HEK293 (cell line): ENCODE data around the gene R3HDM1.

Source experiments
- CTCF ChIA-PET: fragments of 350-600 bp; formaldehyde crosslinking; extraction: SDS; loops from one replicate; lab custom pipeline; 2021; ENCODE audit warnings: antibody characterized with exemption; lab: Yijun Ruan, JAX
- POLR2A ChIA-PET: fragments of 300-600 bp; formaldehyde crosslinking; extraction: SDS; loops from one replicate; lab custom pipeline; 2020; ENCODE audit warnings: antibody characterized with exemption, inconsistent platforms; lab: Yijun Ruan, JAX
- H3K27ac ChIP-seq: fragments of 200-500 bp; sonication (Bioruptor generic); 2 replicates; pipeline ENCODE4 v1.5.1; 2014; ENCODE audit warnings: low read depth, low read length, control low read depth, inconsistent platforms; ENCODE audit errors: extremely low read depth
- H3K36me3 ChIP-seq, 2 experiments: fragments of 200-500 bp in 1 of 2; sonication (Bioruptor generic) in 1 of 2; 1 replicate in 1 of 2; 2 replicates in 1 of 2; pipeline ENCODE4 v1.5.1; 2014 to 2017; ENCODE audit warnings: inconsistent platforms in 2 of 2, low read length in 2 of 2; ENCODE audit not compliant: control insufficient read depth in 2 of 2, insufficient read depth in 1 of 2
- H3K4me1 ChIP-seq: fragments of 200-500 bp; sonication (Bioruptor generic); 2 replicates; pipeline ENCODE4 v1.5.1; 2014; ENCODE audit warnings: mild to moderate bottlenecking, low read length, inconsistent platforms; ENCODE audit not compliant: control insufficient read depth, insufficient read depth
- H3K4me3 ChIP-seq: 2 replicates; pipeline ENCODE4 v1.5.1; 2011; ENCODE audit warnings: low read depth, mild to moderate bottlenecking, control low read depth, low read length, moderate library complexity
- H3K9me3 ChIP-seq: fragments of 200-500 bp; sonication (Bioruptor generic); 2 replicates; pipeline ENCODE4 v1.5.1; 2014; ENCODE audit warnings: low read depth, low read length, inconsistent platforms; ENCODE audit not compliant: control insufficient read depth, insufficient read depth
- BCL11B ChIP-seq: fragments of 450-650 bp; formaldehyde crosslinking; IDR thresholded peaks from 2 replicates; pipeline ENCODE4 v1.5.1; 2016; ENCODE audit warnings: low read depth, missing biosample characterization, missing genetic modification characterization
- SP3 ChIP-seq: fragments of 450-650 bp; formaldehyde crosslinking; IDR thresholded peaks from 2 replicates; pipeline ENCODE4 v1.5.1; 2016; ENCODE audit warnings: missing biosample characterization, missing genetic modification characterization
- ZFP41 ChIP-seq: fragments of 450-650 bp; formaldehyde crosslinking; IDR thresholded peaks from 2 replicates; pipeline ENCODE4 v1.5.1; 2016; ENCODE audit warnings: missing biosample characterization, missing genetic modification characterization, borderline replicate concordance
- ZNF133 ChIP-seq: fragments of 450-650 bp; formaldehyde crosslinking; IDR thresholded peaks from 2 replicates; pipeline ENCODE4 v1.5.1; 2016; ENCODE audit warnings: missing biosample characterization, missing genetic modification characterization
- ZNF211 ChIP-seq: fragments of 450-650 bp; formaldehyde crosslinking; IDR thresholded peaks from 2 replicates; pipeline ENCODE4 v1.5.1; 2016; ENCODE audit warnings: low read depth, missing biosample characterization, missing genetic modification characterization
- ZNF302 ChIP-seq: fragments of 450-650 bp; formaldehyde crosslinking; IDR thresholded peaks from 2 replicates; pipeline ENCODE4 v1.5.1; 2016; ENCODE audit warnings: missing biosample characterization, missing genetic modification characterization, low read depth
- ZNF341 ChIP-seq: fragments of 450-650 bp; formaldehyde crosslinking; IDR thresholded peaks from 2 replicates; pipeline ENCODE4; 2016; ENCODE audit warnings: low read depth, missing biosample characterization, missing genetic modification characterization
- ZNF501 ChIP-seq: fragments of 450-650 bp; formaldehyde crosslinking; IDR thresholded peaks from 2 replicates; pipeline ENCODE4 v1.5.1; 2016; ENCODE audit warnings: missing biosample characterization, missing genetic modification characterization
- ZNF561 ChIP-seq: fragments of 450-650 bp; IDR thresholded peaks from 2 replicates; pipeline ENCODE4 v1.5.1; 2018; ENCODE audit warnings: missing biosample characterization, missing genetic modification characterization, borderline replicate concordance
- ZNF623 ChIP-seq: fragments of 450-650 bp; formaldehyde crosslinking; IDR thresholded peaks from 2 replicates; pipeline ENCODE4 v1.5.1; 2016; ENCODE audit warnings: missing biosample characterization, missing genetic modification characterization
- ZNF654 ChIP-seq: fragments of 450-650 bp; formaldehyde crosslinking; IDR thresholded peaks from 2 replicates; pipeline ENCODE4 v1.5.1; 2016; ENCODE audit warnings: low read depth, missing biosample characterization, missing genetic modification characterization
- ZNF660 ChIP-seq: fragments of 450-650 bp; IDR thresholded peaks from 2 replicates; pipeline ENCODE4 v1.5.1; 2018; ENCODE audit warnings: missing biosample characterization, mild to moderate bottlenecking, missing genetic modification characterization
- TF ChIP-seq, protein P1 (sequence below): fragments of 450-650 bp; formaldehyde crosslinking; IDR thresholded peaks from 2 replicates; pipeline ENCODE4 v1.5.1; 2017; ENCODE audit warnings: missing biosample characterization, missing genetic modification characterization
- TF ChIP-seq, protein P2 (sequence below): fragments of 450-650 bp; formaldehyde crosslinking; IDR thresholded peaks from 2 replicates; pipeline ENCODE4 v1.5.1; 2016; ENCODE audit warnings: missing biosample characterization, missing genetic modification characterization, low read depth
- TF ChIP-seq, protein P3 (sequence below): fragments of 450-650 bp; formaldehyde crosslinking; IDR thresholded peaks from 2 replicates; pipeline ENCODE4 v1.5.1; 2016; ENCODE audit warnings: missing biosample characterization, missing genetic modification characterization
- TF ChIP-seq, protein P4 (sequence below): fragments of 450-650 bp; formaldehyde crosslinking; IDR thresholded peaks from 2 replicates; pipeline ENCODE4 v1.5.1; 2016; ENCODE audit warnings: missing biosample characterization, missing genetic modification characterization
- TF ChIP-seq, protein P5 (sequence below): fragments of 450-650 bp; formaldehyde crosslinking; IDR thresholded peaks from 2 replicates; pipeline ENCODE4 v1.5.1; 2016; ENCODE audit warnings: missing biosample characterization, missing genetic modification characterization
- TF ChIP-seq, protein P6 (sequence below): fragments of 450-650 bp; formaldehyde crosslinking; IDR thresholded peaks from 2 replicates; pipeline ENCODE4 v1.5.1; 2016; ENCODE audit warnings: missing biosample characterization, missing genetic modification characterization

Gene R3HDM1

DNA sequence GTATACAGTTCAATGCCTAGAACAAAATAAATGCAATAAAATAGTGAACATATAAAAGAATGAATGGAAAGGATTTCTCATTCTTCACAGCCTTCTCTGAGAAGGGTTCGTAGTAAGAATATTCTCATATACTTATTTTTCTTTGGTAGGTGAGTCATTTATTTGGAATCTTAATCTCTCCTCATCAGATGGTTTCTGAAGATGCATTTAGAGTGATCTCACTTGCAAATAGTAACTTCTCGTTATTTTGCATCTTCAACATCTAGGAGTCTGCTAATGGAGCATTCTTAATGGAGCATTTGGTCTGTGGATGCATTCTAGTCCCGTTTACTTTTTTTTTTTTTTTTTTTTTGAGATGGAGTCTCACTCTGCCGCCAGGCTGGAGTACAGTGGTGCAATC, 214.3 kb downstream of the R3HDM1 start:
- peaks cover 30 to 52% of the 10 kb centered on the region in 2 experiments for H3K36me3 ChIP-seq

DNA sequence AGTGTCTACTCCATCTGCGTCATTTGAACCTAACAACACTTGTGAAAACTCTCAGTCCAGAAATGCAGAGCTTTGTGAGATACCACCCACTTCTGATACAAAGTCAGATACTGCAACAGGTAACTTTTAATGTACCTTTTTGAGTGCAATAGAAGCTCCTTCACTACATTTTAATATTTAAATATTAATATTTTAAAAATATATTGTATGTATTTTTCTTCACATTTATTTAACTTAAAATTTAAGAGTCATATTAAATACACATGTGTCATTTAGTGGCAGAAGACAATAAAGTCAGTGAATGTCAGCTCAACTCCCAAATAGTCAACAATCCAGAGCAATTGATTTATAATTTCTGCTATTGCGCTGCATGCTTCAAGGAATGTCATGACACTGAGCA, 224.3 kb downstream of the R3HDM1 start:
- Histone ChIP-seq H3K36me3 (peaks cover 85 to 86% of the 10 kb centered on the region in 2 experiments), H3K9me3 (no peaks in the 10 kb centered on the region; the same call in 1 of the 2 replicates), H3K4me3 (no peak overlapping the region), H3K4me1 (no peaks in the 10 kb centered on the region), H3K27ac (no peak overlapping the region)
- POLR2A ChIA-PET, result no interaction called here
- CTCF ChIA-PET, result interaction anchor here (0.7 to 0.9 kb wide), 3 partner anchors 9 to 752 kb away, joined by 3 to 6 read pairs (median 4); no protein-coding TSS in a partner anchor
- TF ChIP-seq, protein P1, sequence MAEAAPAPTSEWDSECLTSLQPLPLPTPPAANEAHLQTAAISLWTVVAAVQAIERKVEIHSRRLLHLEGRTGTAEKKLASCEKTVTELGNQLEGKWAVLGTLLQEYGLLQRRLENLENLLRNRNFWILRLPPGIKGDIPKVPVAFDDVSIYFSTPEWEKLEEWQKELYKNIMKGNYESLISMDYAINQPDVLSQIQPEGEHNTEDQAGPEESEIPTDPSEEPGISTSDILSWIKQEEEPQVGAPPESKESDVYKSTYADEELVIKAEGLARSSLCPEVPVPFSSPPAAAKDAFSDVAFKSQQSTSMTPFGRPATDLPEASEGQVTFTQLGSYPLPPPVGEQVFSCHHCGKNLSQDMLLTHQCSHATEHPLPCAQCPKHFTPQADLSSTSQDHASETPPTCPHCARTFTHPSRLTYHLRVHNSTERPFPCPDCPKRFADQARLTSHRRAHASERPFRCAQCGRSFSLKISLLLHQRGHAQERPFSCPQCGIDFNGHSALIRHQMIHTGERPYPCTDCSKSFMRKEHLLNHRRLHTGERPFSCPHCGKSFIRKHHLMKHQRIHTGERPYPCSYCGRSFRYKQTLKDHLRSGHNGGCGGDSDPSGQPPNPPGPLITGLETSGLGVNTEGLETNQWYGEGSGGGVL, result no peak

More for the DNA sequence above, 214.3 kb downstream of the R3HDM1 start:
- Histone ChIP-seq H3K4me3 (no peak overlapping the region), H3K4me1 (peaks cover 8% of the 10 kb centered on the region; the same call in 1 of the 2 replicates), H3K27ac (no peak overlapping the region), H3K9me3 (no peaks in the 10 kb centered on the region)
- ChIA-PET CTCF (interaction anchor here (0.6 to 1.7 kb wide), 5 partner anchors 40 to 741 kb away, joined by 3 to 6 read pairs (median 3); no protein-coding TSS in a partner anchor), POLR2A (interaction anchor here (0.6 kb wide), 1 partner anchor 75 kb away, joined by 3 read pairs; no protein-coding TSS in a partner anchor)
- TF ChIP-seq ZNF211 (tag by site-specific recombination), result no peak
- TF ChIP-seq BCL11B (tag by site-specific recombination), result no peak

DNA sequence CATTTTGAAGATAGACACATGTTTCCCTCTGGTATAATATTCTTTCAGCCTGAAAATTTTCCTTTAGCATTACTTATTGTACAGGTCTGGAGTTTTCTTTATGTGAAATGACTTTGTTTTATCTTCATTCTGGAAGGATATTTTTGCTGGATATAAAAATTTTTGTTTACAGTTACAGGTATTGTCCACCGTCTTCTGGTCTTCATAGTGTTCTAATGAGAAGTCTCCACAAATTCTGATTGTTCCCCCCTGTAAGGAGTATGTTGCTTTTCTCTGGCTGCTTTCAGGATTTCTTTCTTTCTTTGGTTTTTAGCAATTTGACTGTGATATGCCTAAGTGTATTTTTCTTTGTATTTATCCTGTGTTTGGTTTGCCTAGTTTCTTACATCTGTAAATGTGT, 225.4 kb downstream of the R3HDM1 start:
- Histone ChIP-seq H3K27ac (no peak overlapping the region), H3K4me3 (no peak overlapping the region), H3K36me3 (peaks cover 88 to 91% of the 10 kb centered on the region in 2 experiments), H3K9me3 (no peaks in the 10 kb centered on the region; the same call in 1 of the 2 replicates), H3K4me1 (no peaks in the 10 kb centered on the region)
- CTCF ChIA-PET, result interaction anchor here (0.8 kb wide), 1 partner anchor 159 kb away, joined by 8 read pairs; no protein-coding TSS in a partner anchor
- POLR2A ChIA-PET, result no interaction called here
- TF ChIP-seq ZNF654 (tag by site-specific recombination) (no peak), ZNF561 (tag by site-specific recombination) (no peak), ZNF302 (no peak), SP3 (tag by site-specific recombination) (no peak), ZFP41 (tag by site-specific recombination) (no peak), ZNF623 (tag by site-specific recombination) (no peak), ZNF501 (tag by site-specific recombination) (no peak), ZNF133 (tag by site-specific recombination) (no peak), ZNF341 (tag by site-specific recombination) (no peak), ZNF660 (tag by site-specific recombination) (no peak)
- TF ChIP-seq, protein P2, sequence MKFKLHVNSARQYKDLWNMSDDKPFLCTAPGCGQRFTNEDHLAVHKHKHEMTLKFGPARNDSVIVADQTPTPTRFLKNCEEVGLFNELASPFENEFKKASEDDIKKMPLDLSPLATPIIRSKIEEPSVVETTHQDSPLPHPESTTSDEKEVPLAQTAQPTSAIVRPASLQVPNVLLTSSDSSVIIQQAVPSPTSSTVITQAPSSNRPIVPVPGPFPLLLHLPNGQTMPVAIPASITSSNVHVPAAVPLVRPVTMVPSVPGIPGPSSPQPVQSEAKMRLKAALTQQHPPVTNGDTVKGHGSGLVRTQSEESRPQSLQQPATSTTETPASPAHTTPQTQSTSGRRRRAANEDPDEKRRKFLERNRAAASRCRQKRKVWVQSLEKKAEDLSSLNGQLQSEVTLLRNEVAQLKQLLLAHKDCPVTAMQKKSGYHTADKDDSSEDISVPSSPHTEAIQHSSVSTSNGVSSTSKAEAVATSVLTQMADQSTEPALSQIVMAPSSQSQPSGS (tag by site-specific recombination), result no peak
- TF ChIP-seq, protein P3, sequence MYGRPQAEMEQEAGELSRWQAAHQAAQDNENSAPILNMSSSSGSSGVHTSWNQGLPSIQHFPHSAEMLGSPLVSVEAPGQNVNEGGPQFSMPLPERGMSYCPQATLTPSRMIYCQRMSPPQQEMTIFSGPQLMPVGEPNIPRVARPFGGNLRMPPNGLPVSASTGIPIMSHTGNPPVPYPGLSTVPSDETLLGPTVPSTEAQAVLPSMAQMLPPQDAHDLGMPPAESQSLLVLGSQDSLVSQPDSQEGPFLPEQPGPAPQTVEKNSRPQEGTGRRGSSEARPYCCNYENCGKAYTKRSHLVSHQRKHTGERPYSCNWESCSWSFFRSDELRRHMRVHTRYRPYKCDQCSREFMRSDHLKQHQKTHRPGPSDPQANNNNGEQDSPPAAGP (tag by site-specific recombination), result no peak
- TF ChIP-seq, protein P4, sequence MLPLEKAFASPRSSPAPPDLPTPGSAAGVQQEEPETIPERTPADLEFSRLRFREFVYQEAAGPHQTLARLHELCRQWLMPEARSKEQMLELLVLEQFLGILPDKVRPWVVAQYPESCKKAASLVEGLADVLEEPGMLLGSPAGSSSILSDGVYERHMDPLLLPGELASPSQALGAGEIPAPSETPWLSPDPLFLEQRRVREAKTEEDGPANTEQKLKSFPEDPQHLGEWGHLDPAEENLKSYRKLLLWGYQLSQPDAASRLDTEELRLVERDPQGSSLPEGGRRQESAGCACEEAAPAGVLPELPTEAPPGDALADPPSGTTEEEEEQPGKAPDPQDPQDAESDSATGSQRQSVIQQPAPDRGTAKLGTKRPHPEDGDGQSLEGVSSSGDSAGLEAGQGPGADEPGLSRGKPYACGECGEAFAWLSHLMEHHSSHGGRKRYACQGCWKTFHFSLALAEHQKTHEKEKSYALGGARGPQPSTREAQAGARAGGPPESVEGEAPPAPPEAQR, result no peak
- TF ChIP-seq, protein P5, sequence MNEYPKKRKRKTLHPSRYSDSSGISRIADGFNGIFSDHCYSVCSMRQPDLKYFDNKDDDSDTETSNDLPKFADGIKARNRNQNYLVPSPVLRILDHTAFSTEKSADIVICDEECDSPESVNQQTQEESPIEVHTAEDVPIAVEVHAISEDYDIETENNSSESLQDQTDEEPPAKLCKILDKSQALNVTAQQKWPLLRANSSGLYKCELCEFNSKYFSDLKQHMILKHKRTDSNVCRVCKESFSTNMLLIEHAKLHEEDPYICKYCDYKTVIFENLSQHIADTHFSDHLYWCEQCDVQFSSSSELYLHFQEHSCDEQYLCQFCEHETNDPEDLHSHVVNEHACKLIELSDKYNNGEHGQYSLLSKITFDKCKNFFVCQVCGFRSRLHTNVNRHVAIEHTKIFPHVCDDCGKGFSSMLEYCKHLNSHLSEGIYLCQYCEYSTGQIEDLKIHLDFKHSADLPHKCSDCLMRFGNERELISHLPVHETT, result no peak
- TF ChIP-seq, protein P6, sequence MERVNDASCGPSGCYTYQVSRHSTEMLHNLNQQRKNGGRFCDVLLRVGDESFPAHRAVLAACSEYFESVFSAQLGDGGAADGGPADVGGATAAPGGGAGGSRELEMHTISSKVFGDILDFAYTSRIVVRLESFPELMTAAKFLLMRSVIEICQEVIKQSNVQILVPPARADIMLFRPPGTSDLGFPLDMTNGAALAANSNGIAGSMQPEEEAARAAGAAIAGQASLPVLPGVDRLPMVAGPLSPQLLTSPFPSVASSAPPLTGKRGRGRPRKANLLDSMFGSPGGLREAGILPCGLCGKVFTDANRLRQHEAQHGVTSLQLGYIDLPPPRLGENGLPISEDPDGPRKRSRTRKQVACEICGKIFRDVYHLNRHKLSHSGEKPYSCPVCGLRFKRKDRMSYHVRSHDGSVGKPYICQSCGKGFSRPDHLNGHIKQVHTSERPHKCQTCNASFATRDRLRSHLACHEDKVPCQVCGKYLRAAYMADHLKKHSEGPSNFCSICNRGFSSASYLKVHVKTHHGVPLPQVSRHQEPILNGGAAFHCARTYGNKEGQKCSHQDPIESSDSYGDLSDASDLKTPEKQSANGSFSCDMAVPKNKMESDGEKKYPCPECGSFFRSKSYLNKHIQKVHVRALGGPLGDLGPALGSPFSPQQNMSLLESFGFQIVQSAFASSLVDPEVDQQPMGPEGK, result no peak
- TF ChIP-seq, protein P1, result no peak
